IPS-18c (cell line): ENCODE results near the gene CDC42.
A peak's percentile ranks its signal among the peaks of the same experiment; 100 is the strongest.
"Not testable (repeated sequence)": the region's sequence is repeated elsewhere in the genome, so short reads cannot be mapped to it uniquely, and the experiment has no call there.

ENCODE experiments used
- H3K4me3 ChIP-seq: 2 replicates; pipeline ENCODE4 v1.7.0; 2013; ENCODE audit warnings: low read depth, mild to moderate bottlenecking, low read length, moderate library complexity; ENCODE audit not compliant: insufficient read depth
- H3K9me3 ChIP-seq: one replicate; pipeline ENCODE4 v1.6.1; 2013; ENCODE audit warnings: mild to moderate bottlenecking, low read length, moderate library complexity; ENCODE audit not compliant: control insufficient read depth, insufficient read depth

Gene CDC42

DNA sequence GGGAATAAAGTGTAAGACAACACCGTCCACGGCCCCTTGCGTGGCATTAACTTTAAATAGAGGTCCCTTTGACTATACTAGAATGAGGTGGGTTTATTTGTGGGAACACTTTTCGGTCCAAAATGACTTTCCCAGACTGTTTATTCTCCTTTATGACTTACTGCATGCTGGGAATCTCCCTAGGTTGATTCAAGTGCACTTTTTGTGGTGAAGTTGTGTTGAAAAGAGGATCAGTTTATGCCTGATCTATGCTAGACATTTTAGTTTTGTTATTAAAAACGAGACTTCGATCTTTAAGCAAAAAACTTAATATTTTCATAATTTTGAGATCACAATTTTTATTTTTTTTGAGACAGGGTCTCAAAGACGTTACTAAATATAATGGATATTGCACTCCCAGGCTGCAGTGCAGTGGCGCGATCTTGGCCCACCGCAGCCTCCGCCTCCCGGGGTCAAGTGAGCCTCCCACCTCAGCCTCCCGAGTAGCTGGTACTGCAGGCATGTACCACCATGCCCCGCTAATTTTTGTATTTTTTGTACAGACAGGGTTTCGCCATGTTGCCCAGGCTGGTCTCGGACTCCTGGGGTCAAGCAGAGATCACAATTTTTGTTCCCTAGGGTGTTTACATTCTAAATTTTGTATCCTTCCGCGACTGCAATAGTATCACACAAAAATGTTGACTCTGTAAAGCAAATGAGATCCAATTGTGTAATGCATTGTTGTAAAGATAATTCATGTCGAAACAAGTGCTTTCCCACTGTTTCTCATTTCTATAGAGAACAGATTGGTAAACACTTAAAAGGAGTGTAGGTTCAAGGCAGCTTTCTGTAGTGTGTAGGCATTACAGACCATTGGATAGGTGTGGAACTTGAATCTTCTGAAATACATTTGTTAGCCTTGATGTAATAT lies 1.6 kb downstream of the CDC42 start:
- peak overlapping the region; percentile 93 for H3K4me3 ChIP-seq
- H3K9me3 ChIP-seq, result no peaks in the 10 kb centered on the region

DNA sequence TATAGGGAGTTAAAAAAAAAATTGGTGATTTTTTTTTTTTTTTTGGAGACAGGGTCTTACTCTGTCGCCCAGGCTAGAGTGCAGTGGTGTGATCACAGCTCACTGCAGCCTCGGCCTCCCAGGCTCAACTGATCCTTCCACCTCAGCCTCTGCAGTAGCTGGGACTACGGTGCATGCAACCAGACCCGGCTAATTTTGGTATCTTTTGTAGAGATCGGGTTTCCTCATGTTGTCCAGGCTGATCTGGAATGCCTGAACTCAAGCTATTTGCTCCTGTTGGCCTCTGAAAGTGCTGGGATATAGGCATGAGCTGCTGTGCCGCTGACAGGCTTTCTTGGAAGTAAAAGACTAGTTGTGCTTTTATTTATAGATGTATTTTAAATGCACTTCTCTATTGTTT lies 3.0 kb downstream of the CDC42 start:
- Histone ChIP-seq H3K4me3 (no peak overlapping the region), H3K9me3 (no peaks in the 10 kb centered on the region)

DNA sequence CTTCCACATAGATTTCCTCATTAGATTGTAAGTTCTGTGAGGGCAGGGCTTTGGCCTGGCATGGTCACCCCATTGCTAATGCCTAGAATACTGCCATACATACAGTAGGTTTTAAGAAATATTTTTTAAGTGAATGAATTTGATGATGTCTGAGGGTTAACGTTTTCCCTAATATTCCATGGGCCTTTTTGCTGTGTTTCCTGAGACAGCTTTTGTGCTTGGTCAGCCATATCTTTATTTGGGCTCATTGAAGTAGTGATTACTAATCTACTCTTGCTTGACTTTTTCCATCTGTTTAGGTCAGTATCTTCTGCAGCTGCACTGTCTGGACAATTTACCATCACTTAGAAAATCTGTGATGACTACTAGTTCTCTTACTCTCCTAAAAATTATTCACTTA lies 3.5 kb downstream of the CDC42 start:
- H3K4me3 ChIP-seq, result no peak overlapping the region

DNA sequence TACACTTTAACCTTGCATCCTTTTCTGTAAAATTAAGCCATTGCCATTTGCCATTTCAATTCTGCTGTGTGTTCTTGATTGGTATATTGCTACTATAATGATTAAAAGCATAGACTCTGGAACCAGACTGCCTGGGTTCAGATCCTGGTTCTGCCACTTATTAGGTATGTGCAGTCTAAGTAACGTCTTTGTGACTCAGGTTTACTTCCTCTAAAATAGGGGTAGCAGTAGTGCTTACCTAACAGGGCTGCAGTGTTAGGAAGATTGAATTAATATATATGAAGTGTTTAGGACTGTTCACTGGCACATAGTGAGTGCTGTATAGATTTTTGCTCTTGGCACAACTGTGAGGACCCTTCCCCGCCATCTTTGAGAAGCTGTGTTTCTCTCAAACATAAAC lies 4.4 kb downstream of the CDC42 start:
- H3K4me3 ChIP-seq, result no peak overlapping the region
- H3K9me3 ChIP-seq, result no peaks in the 10 kb centered on the region

More for the DNA sequence above, 3.5 kb downstream of the CDC42 start:
- no peaks in the 10 kb centered on the region for H3K9me3 ChIP-seq

DNA sequence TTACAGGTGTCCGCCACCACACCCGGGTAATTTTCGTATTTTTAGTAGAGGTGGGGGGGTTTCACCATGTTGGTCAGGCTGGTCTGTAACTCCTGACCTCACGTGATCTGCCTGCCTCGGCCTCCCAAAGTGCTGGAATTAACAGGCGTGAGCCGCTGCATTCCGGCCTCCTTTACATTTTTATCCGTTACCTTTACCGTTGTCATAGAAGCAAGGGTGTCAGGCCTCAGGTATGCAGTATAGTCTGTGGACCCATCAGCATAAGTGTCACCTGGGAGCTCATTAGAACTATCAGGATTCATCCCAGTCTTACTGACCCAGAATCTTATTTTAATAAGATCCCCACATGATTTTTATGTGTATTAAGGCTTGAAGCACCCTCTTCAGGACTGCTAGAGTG lies 5.4 kb downstream of the CDC42 start:
- H3K9me3 ChIP-seq, result no peaks in the 10 kb centered on the region
- no peak overlapping the region for H3K4me3 ChIP-seq

DNA sequence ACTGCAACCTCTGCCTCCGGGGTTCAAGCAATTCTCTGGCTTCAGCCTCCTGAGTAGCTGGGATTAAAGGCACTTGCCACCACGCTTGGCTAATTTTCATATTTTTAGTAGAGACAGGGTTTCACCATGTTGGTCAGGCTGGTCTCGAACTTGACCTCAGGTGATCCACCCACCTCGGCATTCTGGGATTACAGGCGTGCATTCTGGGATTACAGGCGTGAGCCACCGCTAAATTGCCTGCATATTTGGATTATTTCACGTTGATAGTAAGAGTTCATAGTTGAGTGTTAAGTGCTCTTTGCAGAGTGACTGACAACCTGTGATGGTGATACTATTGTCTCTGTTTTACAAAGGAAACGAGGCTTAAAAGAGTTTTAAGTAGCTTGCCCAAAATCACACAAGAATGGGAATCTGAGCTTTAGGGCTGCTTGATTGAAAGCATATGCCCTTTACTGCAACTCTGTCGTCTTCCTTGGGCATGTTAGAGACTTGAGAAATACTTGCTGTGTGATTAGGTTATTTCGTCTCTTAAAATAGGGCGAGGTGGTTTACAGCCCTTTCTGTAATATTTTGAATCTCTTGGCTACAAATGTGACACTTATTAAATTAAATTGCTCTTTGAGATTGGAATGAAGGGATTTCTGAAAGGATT lies 12.4 kb downstream of the CDC42 start:
- Histone ChIP-seq H3K4me3 (no peak overlapping the region), H3K9me3 (no peaks in the 10 kb centered on the region)

DNA sequence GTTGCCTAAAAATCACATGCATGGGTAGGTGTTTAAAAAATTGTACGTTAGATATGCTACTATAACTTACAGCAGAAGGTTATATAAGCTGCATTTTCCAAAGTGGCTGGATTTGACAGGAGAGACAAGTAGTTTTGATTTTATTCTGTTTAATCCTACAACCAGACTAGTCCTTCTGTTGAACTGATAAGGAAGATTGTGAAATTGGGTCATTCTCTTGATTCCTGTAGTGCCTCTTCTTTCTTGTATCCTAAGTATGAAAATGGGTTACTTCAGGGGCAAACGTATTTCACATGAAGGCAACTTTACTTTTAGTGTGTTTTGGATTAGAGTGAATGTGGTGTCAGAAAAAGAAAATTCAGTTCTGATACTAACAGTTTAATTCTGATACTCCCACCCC lies 19.0 kb downstream of the CDC42 start:
- Histone ChIP-seq H3K4me3 (no peak overlapping the region), H3K9me3 (no peaks in the 10 kb centered on the region)

DNA sequence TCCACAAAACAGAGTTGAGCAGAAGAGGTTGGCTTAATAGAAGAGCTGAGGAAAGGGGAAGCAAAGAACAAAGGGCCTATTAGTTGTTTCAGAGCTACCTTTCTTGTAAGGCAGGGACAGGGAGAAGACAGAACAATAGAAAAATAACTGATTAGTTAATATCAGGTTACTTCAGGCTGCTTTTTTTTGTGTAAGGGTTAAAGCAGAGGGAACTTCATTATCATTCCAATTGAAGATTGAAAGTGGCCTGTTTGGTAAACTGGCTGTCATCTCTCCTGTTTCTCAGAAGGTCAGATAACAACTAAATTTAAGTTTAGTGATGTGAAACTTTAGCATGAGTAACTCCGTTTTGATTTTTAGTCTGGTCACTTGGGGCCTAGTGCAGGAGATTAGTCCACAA lies 22.3 kb downstream of the CDC42 start:
- Histone ChIP-seq H3K9me3 (no peaks in the 10 kb centered on the region), H3K4me3 (no peak overlapping the region)

DNA sequence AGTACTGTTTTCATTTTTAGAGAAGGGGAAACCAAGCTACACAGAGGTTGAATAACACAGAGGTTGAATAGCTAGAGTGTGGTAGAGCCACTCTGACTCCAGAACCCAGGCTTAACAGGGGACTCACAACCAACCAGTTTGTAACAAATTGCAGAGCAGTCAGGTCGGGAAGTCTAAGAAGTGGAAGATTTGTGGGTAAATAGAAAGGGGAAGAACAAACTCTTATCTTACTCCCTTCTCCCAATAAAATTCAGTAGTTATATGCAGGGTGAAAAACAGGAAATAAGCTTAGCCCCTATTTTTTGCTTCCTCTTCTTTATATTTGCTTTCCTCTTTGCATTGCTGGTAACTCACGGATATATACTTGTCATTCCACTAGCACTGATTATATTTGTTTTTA lies 23.2 kb downstream of the CDC42 start:
- Histone ChIP-seq H3K4me3 (no peak overlapping the region), H3K9me3 (no peaks in the 10 kb centered on the region)

DNA sequence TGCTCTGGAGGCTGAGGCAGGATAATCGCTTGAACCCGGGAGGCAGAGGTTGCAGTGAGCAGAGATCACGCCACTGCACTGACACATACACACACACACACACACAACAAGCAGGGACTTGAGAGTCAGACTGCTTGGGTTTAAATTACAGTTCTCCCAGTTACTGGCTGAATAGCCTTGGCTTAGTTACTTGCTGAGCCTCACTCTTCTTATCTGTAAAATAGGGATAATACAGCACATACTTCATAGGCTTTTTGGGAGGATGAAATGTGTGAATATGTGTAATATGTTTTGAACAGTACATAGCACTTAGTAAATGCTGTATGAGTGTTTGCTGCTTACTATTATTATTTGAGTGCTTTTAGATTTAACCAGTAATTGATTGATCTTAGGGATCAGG lies 23.8 kb downstream of the CDC42 start:
- H3K9me3 ChIP-seq, result no peaks in the 10 kb centered on the region
- H3K4me3 ChIP-seq, result no peak overlapping the region

DNA sequence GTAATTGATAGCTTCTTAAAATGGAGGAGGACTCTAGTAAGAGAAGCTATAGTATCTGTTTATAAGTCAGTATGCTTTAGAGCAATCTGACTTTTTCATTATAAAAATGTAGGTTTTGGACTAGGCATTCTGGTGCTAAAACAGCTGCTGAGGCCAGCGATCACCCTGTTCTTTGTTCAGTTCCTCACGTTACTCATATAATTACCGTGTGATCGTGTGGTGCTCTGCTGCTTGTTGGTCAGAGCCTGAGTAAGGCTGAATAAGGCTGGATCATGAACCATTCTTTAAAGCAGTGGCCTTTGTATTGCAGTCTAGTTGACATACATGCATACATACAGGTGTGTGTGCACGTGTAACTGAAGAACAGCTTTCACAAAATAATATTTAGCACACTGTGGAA lies 25.2 kb downstream of the CDC42 start:
- no peaks in the 10 kb centered on the region for H3K9me3 ChIP-seq
- H3K4me3 ChIP-seq, result no peak overlapping the region

DNA sequence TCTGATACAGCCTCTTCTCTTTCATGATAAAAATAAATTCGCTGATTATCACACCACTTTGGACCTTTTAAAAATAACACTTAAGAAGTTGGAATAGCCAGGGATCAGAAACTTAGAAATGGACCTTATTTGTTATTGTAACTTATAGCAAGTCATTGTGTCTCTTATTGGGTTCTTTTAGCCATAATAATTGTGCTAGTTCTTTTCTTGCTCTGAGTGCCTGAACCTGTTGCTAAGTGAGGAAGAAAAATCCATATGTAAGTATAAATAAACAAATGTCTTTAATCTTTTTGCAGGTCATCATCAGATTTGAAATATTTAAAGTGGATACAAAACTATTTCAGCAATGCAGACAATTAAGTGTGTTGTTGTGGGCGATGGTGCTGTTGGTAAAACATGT lies 25.6 kb downstream of the CDC42 start:
- no peaks in the 10 kb centered on the region for H3K9me3 ChIP-seq
- H3K4me3 ChIP-seq, result no peak overlapping the region

DNA sequence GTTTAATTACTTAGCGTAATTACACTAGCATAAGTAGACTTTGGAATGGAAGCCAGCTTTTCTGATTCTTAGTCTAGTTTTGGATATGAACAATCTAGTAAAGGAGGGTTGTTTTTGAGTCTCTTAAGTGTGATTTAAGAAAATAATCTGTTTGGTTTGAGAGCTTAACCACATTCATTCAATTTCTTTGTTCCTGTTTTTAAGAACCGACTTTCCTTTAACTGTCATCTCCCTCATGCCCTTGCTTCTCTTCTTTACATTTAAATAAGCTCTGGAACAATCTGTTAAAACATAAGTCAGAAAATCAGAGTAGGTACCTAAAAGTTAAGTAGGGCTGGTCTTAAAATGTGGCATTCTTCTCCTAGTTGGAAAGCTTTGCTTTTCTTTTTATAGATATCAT lies 27.7 kb downstream of the CDC42 start:
- Histone ChIP-seq H3K9me3 (no peaks in the 10 kb centered on the region), H3K4me3 (no peak overlapping the region)

DNA sequence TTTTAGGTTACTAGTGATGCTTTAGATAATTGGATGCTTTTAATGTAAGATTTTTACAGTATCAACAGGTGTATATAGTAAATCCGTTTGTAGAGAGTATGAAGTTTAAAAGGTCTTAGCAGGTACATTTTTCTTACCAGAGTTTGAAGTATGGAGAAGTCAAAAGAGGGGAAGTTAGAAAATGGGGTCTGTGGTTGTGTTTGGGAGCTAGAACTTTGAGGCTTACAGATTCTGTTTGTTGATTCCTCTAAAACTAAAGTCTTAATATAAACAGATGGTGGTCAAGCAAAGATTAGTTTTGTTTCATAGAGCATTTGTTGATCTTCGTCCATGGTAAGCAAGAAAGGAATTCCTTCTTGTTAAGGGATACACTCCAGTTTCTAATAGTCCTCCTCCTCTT lies 35.8 kb downstream of the CDC42 start:
- Histone ChIP-seq H3K4me3 (no peak overlapping the region), H3K9me3 (no peaks in the 10 kb centered on the region)

DNA sequence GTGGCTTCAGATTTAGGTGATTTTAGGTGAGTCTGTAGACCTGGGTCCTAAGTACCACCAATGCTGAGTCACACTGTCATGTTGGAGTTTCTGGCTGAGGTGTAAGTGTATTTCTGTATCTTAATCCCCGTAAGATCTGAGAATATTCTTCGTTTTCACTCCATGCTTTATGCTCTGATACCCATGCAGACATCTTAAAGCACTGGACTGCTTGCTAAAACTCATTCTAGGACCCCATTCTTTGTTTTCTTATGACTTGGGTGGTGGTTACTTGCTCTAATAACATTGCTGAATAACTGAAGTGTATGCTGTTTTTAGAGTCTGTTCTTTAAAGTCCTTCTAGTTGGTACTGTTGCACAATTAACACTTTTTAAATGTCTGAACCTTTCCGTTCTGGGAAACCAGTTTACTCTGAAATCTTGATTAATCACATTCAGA lies 36.6 kb downstream of the CDC42 start:
- Histone ChIP-seq H3K4me3 (no peak overlapping the region), H3K9me3 (no peaks in the 10 kb centered on the region)

DNA sequence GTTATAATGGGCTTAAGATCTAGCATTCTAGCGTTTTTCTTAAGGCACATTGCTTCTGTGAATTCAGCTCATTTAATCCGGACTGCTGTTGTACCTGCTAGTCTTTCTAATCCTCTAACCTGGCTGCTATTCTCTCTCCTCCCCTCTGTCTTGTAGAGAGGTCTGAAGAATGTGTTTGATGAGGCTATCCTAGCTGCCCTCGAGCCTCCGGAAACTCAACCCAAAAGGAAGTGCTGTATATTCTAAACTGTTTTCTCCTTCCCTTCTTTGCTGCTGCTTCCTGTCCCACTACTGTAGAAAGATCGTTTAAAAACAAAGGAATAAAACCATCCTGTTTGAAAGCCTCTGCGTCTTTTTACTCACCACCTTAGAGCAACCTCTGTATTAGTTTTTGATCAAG lies 37.3 kb downstream of the CDC42 start:
- no peak overlapping the region for H3K4me3 ChIP-seq

DNA sequence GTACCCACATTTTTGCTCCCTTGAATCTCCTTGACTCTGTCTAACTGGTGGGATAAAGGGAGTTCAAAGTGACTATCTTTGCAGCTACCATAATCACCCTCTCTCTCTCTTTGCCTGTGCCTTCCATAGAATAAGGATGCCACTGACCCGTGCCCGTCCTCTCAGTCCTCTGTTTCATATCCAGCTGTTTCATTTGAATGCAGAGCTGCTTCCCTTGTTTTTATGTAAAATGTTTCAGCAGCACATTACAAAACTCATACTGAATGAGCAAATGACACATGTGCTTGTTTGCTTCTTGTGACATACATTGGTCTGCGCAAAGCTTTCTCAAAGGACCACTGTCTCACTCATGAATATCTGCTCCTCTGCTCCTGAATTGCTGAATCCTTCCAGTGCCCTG lies 38.4 kb downstream of the CDC42 start:
- H3K9me3 ChIP-seq, result no peaks in the 10 kb centered on the region
- no peak overlapping the region for H3K4me3 ChIP-seq

More for the DNA sequence above, 37.3 kb downstream of the CDC42 start:
- no peaks in the 10 kb centered on the region for H3K9me3 ChIP-seq

DNA sequence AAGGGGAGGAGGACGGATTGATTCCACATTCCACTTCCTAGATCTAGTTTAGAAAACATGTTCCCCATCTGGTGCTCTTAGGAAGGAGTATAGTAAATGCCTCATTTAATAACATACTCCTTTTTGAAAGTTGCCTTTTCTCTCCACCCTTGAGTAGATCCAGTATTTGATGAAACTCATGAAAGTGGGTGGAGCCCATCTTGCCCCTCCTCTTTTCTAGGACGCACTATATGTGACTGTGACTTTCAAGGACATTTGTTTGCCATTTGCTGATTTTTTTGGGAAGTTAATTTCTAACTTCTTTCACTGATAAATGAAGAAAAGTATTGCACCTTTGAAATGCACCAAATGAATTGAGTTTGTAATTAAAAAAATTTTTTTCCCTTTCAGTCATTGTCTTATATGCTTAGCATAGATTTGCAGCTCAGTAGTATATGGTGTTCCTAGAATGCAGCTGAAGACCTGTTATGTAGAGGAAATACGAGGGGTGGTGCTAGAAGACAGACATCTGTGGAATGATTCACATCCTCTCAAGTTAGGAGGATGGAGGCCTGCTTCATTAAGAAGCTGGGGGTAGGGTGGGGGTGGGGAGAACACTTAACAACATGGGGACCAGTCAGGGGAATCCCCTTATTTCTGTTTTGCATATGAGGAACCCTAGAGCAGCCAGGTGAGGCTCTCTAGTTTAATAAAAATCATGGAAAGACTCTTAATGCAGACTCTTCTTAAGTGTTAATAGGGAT lies 39.7 kb downstream of the CDC42 start:
- not testable (repeated sequence) for H3K9me3 ChIP-seq, H3K4me3 ChIP-seq
